Measurements from ENCODE around the gene ADCY5. TPM values are rescaled to one million over a fixed set of nuclear protein-coding genes. Genes with fewer than 3 reads are reported as not detected.

The ADCY5 gene
- polyA plus RNA-seq, 1 experiment = 0.21 TPM

Other genes starting within 250 kb of the ADCY5 start
- gene SEC22A, start 247.1 kb downstream of the ADCY5 start, polyA plus RNA-seq (2011; rRNA removed) = 16.8 and 33.4 TPM in 2 replicates
- 29.8 and 52.7 TPM in 2 replicates for gene HACD2, start 136.0 kb upstream of the ADCY5 start, polyA plus RNA-seq (2011; rRNA removed)